ENCODE results near the gene DHRS7B.

DNA sequence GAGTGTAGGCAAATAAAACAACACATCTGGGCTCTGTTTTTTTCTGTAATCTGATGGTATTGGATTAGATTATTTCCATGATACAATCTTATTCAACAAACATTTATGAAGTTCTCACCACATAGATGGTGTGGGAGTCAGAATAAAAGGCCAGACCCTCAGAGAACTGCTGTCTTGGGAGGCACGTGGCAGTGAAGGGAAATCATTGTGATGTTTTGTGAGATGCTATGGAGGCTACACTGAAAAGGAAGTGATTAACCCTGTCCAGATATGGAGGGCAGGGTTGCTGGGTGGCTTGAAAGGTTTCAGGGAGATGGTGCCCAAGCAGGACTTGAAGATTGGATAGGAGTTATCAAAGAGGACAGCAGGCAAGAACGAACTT is 35.6 kb downstream of the DHRS7B start:
- TF ChIP-seq CTCF (IDR thresholded peaks at IDR 0.05) (no peak), POLR2AphosphoS5 (IDR thresholded peaks at IDR 0.05; ENCODE audit: insufficient read depth in 1 of 2, low read depth in 1 of 2) (no peak)
